ENCODE data around the gene EFEMP1.

- TF ChIP-seq CTCF (IDR thresholded peaks at IDR 0.05) (no peak), POLR2A (IDR thresholded peaks at IDR 0.05) (no peak)
Measured at GRCh38 chr2:55865096-55865835, 58.3 kb downstream of the EFEMP1 start.

Data from thyroid gland (tissue), 4 donors.